RWPE2 (cell line): Measurements from ENCODE around the gene SLC6A18.
A peak's percentile ranks its signal among the peaks of the same experiment; 100 is the strongest.

Experiments
- ATAC-seq: fragments of 200-7000 bp; cut with Tn5 transposase; 3 replicates; pipeline ENCODE4 v1.9.1; 2021; ENCODE audit warnings: low read depth
- DNase-seq: peaks from one replicate; pipeline ENCODE4 v3.0.0-alpha.2; 2020; ENCODE audit warnings: low spot score
- H3K27ac ChIP-seq: fragments of 450-650 bp; 2 replicates; pipeline ENCODE4 v1.5.1; 2017; ENCODE audit warnings: mild to moderate bottlenecking; ENCODE audit not compliant: poor library complexity, severe bottlenecking
- H3K27me3 ChIP-seq: fragments of 250-450 bp; sonication (Bioruptor Pico); 2 replicates; pipeline ENCODE4 v1.5.1; 2021; ENCODE audit warnings: mild to moderate bottlenecking, moderate library complexity; ENCODE audit not compliant: insufficient read depth, poor library complexity, severe bottlenecking
- H3K36me3 ChIP-seq: fragments of 250-450 bp; sonication (Bioruptor Pico); 2 replicates; pipeline ENCODE4 v1.5.1; 2020; ENCODE audit warnings: low read depth, mild to moderate bottlenecking, moderate library complexity
- H3K4me1 ChIP-seq: fragments of 250-450 bp; sonication (Bioruptor Pico); 2 replicates; pipeline ENCODE4 v1.5.1; 2021; ENCODE audit warnings: mild to moderate bottlenecking, moderate library complexity; ENCODE audit not compliant: insufficient read depth, poor library complexity, severe bottlenecking
- H3K4me3 ChIP-seq: fragments of 250-450 bp; sonication (Bioruptor Pico); 2 replicates; pipeline ENCODE4 v1.5.1; 2021; ENCODE audit warnings: mild to moderate bottlenecking, moderate library complexity; ENCODE audit not compliant: severe bottlenecking
- H3K9me3 ChIP-seq: fragments of 250-450 bp; sonication (Bioruptor Pico); 2 replicates; pipeline ENCODE4 v1.5.1; 2021; ENCODE audit warnings: mild to moderate bottlenecking, moderate library complexity; ENCODE audit not compliant: severe bottlenecking
- TF ChIP-seq, protein P1 (sequence below): fragments of 450-650 bp; IDR thresholded peaks from one replicate; pipeline ENCODE4 v1.5.1; 2017; ENCODE audit warnings: mild to moderate bottlenecking, moderate library complexity; ENCODE audit not compliant: poor library complexity, severe bottlenecking

The SLC6A18 gene

DNA sequence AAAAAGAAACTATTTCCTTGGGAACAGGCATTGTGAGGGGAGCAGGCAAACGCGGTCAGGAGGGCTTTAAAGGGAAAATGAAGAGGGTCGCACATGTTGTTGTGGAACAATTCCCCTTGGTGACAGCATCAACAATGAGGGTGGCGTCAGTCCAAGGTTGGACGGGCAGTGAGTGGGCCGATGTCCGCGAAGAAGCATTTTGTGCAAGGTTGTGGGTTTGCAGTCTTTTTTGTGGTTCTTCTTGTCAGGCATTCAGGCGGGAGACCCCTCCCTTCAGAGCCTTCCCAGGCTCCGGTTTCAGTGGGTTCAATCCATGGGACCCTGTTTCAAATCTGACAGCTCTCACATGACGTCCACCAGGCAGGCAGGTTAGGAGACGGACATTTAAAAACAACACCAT, 34.9 kb upstream of the SLC6A18 start:
- ATAC-seq (no peak), DNase-seq (peak; percentile 29)
- Histone ChIP-seq H3K27ac (no peak overlapping the region), H3K36me3 (no peaks in the 10 kb centered on the region), H3K4me1 (no peaks in the 10 kb centered on the region), H3K27me3 (peaks cover 21% of the 10 kb centered on the region), H3K9me3 (no peaks in the 10 kb centered on the region), H3K4me3 (no peak overlapping the region)
- TF ChIP-seq, protein P1, sequence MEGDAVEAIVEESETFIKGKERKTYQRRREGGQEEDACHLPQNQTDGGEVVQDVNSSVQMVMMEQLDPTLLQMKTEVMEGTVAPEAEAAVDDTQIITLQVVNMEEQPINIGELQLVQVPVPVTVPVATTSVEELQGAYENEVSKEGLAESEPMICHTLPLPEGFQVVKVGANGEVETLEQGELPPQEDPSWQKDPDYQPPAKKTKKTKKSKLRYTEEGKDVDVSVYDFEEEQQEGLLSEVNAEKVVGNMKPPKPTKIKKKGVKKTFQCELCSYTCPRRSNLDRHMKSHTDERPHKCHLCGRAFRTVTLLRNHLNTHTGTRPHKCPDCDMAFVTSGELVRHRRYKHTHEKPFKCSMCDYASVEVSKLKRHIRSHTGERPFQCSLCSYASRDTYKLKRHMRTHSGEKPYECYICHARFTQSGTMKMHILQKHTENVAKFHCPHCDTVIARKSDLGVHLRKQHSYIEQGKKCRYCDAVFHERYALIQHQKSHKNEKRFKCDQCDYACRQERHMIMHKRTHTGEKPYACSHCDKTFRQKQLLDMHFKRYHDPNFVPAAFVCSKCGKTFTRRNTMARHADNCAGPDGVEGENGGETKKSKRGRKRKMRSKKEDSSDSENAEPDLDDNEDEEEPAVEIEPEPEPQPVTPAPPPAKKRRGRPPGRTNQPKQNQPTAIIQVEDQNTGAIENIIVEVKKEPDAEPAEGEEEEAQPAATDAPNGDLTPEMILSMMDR, result no peak

DNA sequence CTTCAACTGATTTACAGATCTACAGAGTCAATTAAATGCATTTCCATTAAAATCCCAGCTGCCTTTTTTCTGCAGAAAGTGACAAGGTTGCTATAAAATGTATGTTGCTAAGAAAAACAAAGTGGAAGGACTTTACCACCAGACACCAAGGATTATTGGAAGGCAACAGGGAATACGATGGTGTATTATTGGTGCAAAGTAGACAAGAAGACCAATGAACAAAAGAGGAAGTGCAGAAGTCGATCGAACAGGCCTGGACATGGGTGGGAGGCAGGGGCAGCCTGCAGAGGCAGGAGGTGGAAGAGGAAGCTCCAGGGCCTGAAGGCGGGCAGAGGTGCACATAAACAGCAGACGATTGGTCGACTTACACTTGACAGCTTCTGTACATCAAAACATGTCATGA, 34.3 kb upstream of the SLC6A18 start:
- H3K4me3 ChIP-seq, result no peak overlapping the region
- H3K27me3 ChIP-seq, result peaks cover 21% of the 10 kb centered on the region
- H3K36me3 ChIP-seq, result no peaks in the 10 kb centered on the region
- H3K4me1 ChIP-seq, result no peaks in the 10 kb centered on the region
- H3K9me3 ChIP-seq, result no peaks in the 10 kb centered on the region
- TF ChIP-seq, protein P1, result no peak
- no peak for ATAC-seq
- no peak overlapping the region for H3K27ac ChIP-seq
- peak; percentile 48 for DNase-seq

DNA sequence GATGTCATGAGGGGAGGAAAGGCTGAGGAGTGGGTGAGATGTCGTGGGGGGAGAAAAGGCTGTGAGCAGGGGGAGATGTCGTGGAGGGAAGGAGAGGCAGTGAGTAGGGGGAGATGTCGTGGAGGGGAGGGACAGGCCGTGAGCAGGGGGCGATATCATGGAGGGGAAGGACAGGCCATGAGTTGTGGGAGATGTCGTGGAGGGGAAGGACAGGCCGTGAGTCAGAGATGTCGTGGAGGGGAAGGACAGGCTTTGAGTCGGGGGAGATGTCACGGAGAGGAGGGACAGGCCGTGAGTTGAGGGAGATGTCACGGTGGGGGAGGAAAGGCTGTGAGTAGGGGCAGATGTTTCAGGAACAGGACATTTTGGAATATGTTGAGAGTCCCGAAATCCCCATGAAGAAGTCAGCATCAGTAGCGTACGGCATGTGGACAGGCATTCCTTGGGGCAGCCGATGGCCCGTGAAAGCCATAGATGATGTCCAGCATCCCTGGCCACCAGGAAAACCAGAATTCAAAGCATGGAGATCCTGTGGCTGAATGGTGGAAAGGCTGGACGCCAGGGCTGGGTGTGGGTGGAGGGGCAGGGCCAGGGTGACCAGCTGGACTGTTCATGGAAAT, 32.1 kb upstream of the SLC6A18 start:
- DNase-seq, result no peak
- ATAC-seq, result no peak
- Histone ChIP-seq H3K27ac (no peak overlapping the region), H3K4me3 (no peak overlapping the region), H3K9me3 (no peaks in the 10 kb centered on the region), H3K27me3 (peaks cover 18% of the 10 kb centered on the region), H3K36me3 (no peaks in the 10 kb centered on the region), H3K4me1 (no peaks in the 10 kb centered on the region)
- TF ChIP-seq, protein P1, result no peak

DNA sequence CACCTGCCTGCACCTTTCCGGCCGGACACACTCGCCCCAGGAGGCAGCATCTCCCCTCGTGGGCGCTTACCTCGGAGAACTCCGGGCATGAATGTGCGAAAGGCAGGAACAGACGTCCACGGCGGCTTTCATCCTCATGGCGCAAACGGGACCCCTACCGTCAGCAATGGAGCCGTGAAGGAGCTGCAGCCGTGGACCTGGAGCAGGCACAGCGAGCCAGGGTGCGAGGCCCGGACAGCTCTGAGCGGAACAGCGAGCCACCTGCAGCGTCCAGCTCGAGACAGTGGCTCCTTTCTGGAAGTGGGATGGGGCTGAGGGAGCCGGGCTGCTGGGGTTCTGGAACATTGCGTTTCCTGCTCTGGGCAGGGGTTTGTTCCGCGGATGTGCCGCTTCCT, 31.6 kb upstream of the SLC6A18 start:
- no peaks in the 10 kb centered on the region for H3K36me3 ChIP-seq
- peak; percentile 68 for DNase-seq
- 0 out of 3 replicates have a peak, but pooled peaks have one; percentile 14 for ATAC-seq
- H3K27ac ChIP-seq, result no peak overlapping the region
- H3K9me3 ChIP-seq, result no peaks in the 10 kb centered on the region
- H3K27me3 ChIP-seq, result peaks cover 13% of the 10 kb centered on the region
- H3K4me3 ChIP-seq, result no peak overlapping the region
- no peaks in the 10 kb centered on the region for H3K4me1 ChIP-seq
- TF ChIP-seq, protein P1, result no peak

DNA sequence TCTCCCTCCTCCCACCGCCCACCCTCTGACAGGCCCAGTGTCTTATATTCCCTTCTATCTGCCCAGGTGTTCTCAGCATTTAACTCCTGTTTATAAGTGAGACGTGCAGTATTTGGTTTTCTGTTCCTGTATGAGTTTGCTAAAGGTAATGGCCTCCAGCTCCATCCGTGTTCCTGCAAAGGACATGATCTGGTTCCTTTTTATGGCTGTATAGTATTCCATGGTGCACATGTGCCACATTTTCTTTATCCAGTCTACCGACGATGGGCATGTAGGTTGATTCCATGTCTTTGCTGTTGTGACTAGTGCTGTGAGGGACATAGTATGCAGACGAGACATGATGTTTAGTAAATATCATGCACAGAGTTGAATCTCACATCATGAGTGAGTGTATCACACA, 30.8 kb upstream of the SLC6A18 start:
- Histone ChIP-seq H3K9me3 (no peaks in the 10 kb centered on the region), H3K27ac (no peak overlapping the region), H3K4me3 (no peak overlapping the region), H3K4me1 (no peaks in the 10 kb centered on the region), H3K36me3 (no peaks in the 10 kb centered on the region), H3K27me3 (peaks cover 7% of the 10 kb centered on the region)
- TF ChIP-seq, protein P1, result no peak
- ATAC-seq, result no peak
- DNase-seq, result peak; percentile 9
